PFSK-1 (cell line): Measurements from ENCODE around the gene RBM5.

Experiments used
- POLR2AphosphoS5 ChIP-seq: IDR thresholded peaks from 2 replicates; pipeline ENCODE4 v1.6.1; 2012; ENCODE audit warnings: low read depth, mild to moderate bottlenecking, control low read depth, low read length, moderate library complexity
- REST ChIP-seq, 2 experiments: IDR thresholded peaks; 2 replicates each; pipeline versions ENCODE4 v1.6.1 to v1.8.0; 2011 to 2012; ENCODE audit warnings: low read depth in 2 of 2, low read length in 2 of 2, control low read depth in 1 of 2, inconsistent platforms in 1 of 2, mild to moderate bottlenecking in 1 of 2, moderate library complexity in 1 of 2; ENCODE audit not compliant: insufficient read depth in 1 of 2
- SIN3A ChIP-seq: IDR thresholded peaks from 2 replicates; pipeline ENCODE4 v1.6.1; 2012; ENCODE audit warnings: mild to moderate bottlenecking, low read length, moderate library complexity, borderline replicate concordance; ENCODE audit not compliant: insufficient read depth
- TAF1 ChIP-seq: IDR thresholded peaks from 2 replicates; pipeline ENCODE4 v1.6.1; 2012; ENCODE audit warnings: low read length, control low read depth, borderline replicate concordance; ENCODE audit not compliant: insufficient read depth

- no peak for TF ChIP-seq SIN3A
- TF ChIP-seq POLR2AphosphoS5: no peak
- no peak for TF ChIP-seq REST (IDR thresholded peaks at IDR 0.05; ENCODE audit: insufficient read depth in 1 of 2, low read depth in 2 of 2, low read length in 2 of 2)
- TF ChIP-seq TAF1: no peak
These were observed 65.2 kb downstream of the RBM5 start for GRCh38 chr3:50153782-50154475.
